HG02610 (cell line): ENCODE results near the gene KCNQ2.

Experiments used
- ATAC-seq: cut with Tn5 transposase; IDR thresholded peaks from one replicate; pipeline ENCODE4 v1.9.1; 2021; ENCODE audit warnings: mild to moderate bottlenecking, moderate library complexity; ENCODE audit not compliant: unreplicated experiment

Gene KCNQ2

GRCh38 chr20:63439866-63440265, 32.6 kb downstream of the KCNQ2 start:
- ATAC-seq: no peak

DNA sequence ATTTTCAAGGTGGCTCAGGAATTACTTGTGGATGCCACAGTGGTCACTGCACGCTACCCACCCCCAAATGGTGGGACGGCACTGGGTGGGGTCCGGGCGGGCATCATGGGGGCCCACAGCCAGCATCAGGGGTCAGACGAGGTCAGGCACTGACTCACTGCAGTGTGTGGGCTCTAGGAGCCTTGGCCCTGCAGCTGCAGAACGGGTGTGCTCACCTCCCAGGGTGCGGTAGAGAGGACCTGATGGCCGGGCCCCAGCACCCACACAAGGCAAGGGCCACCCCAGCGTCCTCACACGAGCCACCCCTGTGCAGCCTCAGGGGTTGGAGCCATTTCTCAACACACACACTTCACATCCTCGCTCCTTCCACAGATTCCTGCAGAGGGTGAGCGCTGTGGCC, 34.3 kb downstream of the KCNQ2 start:
- ATAC-seq: no peak

- ATAC-seq: no peak
Measured at GRCh38 chr20:63435552-63435951, 36.9 kb downstream of the KCNQ2 start.

GRCh38 chr20:63434599-63435378, 37.7 kb downstream of the KCNQ2 start:
- no peak for ATAC-seq

DNA sequence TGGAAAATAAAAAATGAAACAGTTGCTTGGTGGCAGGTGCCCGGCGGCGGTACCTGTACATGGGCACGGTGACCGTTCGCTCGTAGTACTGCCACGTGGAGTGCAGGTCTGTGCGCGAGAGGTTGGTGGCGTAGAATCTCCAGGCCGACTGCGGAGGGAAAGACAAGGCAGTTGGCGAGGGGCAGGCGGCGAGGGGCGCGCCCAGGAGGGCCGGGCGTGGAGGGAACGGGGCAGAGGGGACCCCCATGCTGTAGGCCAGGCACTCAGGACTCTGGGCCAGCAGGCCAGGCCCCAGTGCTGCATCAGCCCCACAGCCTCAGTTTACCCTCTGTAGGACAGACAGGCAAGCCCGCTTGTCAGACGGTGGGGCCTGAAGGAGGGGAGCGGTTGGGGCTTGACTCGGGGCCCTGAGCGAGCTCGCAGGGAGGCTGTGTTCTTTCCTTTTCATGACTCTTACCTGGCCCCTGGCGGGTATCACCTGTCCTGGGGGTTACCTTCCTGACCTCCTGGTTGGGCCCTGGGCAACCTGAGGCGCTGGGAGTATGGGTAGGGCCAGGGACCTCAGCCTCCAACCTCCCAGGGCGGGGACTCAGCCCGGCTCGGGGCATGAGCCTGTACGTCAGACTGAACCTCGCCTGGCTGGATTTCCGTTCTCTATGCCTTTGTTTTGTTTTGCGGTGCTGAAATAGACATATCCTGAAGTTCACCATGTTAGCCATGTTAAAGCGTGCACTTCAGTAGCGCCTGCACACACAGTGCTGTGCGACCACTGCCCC, 38.5 kb downstream of the KCNQ2 start:
- no peak for ATAC-seq

DNA sequence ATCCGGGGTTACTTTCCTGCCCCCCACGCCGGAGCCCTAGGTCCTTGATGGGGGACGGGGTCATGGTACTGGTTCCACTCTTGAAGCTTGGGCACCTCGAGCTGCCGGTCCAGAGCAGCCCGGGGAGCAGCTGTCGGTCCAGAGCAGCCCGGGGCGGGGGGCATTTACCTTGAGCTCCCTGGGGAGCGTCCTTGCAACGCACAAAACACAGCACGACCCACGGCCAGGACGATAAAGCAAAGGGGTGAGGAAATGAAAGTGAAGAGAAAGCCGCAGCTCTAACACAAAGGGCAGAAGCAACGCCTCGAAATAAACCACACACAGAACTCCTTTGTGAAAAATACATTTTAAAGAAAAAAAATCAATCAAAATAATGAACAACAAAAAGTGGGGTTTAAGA, 39.1 kb downstream of the KCNQ2 start:
- no peak for ATAC-seq

GRCh38 chr20:63432577-63433325, 39.7 kb downstream of the KCNQ2 start:
- ATAC-seq: no peak

- ATAC-seq: no peak
Measured at GRCh38 chr20:63431944-63432343, 40.5 kb downstream of the KCNQ2 start.

DNA sequence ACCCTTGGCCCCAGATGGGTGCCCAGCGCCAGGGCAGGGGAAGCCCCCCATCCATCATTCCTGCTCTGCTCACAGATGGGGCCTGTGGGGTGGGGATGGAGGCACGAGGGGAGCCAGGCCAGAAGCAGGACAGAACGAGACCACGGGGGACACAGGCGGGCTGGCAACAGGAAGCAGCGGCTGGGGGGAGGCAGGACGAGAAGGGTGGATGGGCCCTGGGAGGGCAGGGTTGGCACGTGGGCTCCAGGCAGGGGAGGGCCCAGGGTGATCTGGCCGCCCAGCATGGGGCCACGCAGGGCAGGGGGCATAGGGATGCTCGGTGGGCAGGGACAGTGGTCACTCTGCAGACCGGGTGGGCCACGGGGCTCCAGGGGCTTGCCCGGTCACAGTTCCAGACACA, 41.6 kb downstream of the KCNQ2 start:
- ATAC-seq: no peak

DNA sequence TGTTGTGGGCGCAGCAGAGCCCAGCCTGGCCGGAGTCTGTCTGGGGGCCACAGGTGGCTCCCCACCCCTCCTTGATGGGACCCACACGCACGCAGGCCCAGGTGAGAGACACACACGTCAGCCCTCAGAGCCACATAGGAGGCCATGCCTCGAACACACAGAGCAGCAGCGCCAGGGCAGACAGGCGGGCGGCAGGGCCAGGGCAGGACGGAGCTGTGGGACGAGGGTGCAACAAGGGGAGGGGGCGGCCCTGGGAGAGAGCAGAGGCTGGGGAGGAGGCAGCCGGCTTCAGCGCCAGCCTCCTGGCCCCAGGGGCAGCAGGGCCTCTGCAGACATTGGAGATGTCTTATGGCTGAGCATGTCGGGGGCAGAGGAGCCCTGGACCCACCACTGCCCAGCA, 42.5 kb downstream of the KCNQ2 start:
- no peak for ATAC-seq

GRCh38 chr20:63428906-63429575, 43.4 kb downstream of the KCNQ2 start:
- ATAC-seq: no peak

- ATAC-seq: no peak
Measured at GRCh38 chr20:63427724-63428330, 44.6 kb downstream of the KCNQ2 start.

- no peak for ATAC-seq
Measured at GRCh38 chr20:63427206-63427605, 45.2 kb downstream of the KCNQ2 start.

- ATAC-seq: no peak
Measured at GRCh38 chr20:63425846-63426485, 46.5 kb downstream of the KCNQ2 start.

- no peak for ATAC-seq
Measured at GRCh38 chr20:63424613-63425012, 47.8 kb downstream of the KCNQ2 start.

GRCh38 chr20:63423751-63424150, 48.7 kb downstream of the KCNQ2 start:
- ATAC-seq: no peak

DNA sequence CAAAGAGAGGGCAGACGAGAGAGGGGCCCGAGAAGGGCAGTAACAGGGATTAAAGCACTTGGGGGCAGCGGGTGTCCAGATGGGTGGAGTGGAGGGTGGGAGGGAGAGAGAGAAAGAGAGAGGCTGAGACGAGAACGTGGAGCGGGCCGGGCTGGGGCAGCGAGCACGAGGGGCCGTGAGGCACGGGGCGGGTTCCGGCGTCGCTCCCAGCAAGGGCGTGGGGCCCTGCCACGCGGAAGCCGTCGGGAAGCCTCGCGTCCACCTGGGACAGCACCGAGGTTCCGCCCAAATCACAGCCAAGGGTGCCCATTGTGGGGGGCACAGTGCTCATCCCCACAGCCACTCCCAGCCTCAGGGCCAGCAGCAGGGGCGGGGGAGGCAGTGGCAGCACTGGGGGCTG, 49.8 kb downstream of the KCNQ2 start:
- ATAC-seq: no peak

- ATAC-seq: no peak
Measured at GRCh38 chr20:63421913-63422312, 50.5 kb downstream of the KCNQ2 start.

- ATAC-seq: no peak
Measured at GRCh38 chr20:63421094-63421692, 51.3 kb downstream of the KCNQ2 start.
